ENCODE measurements around the gene PCK1.

Gene PCK1

GRCh38 chr20:57577679-57578475, 17.0 kb downstream of the PCK1 start:
- H3K79me2 ChIP-seq (ENCODE audit: control insufficient read depth, low read length), result no peaks in the 10 kb centered on the region
- TF ChIP-seq EZH2phosphoT487 (IDR thresholded peaks at IDR 0.05; ENCODE audit: borderline replicate concordance, low read length) (no peak), CTCF (IDR thresholded peaks at IDR 0.05; ENCODE audit: low read depth, low read length, poor library complexity, severe bottlenecking) (no peak)
- H3K27ac ChIP-seq (ENCODE audit: low read depth, low read length), result no peak overlapping the region
- no peaks in the 10 kb centered on the region for H3K4me1 ChIP-seq (ENCODE audit: control insufficient read depth, low read length)
- no peak overlapping the region for H3K4me3 ChIP-seq (ENCODE audit: low read length)
- no peaks in the 10 kb centered on the region for H3K36me3 ChIP-seq (ENCODE audit: control insufficient read depth, low read length)
- peaks cover 3% of the 10 kb centered on the region; the same call in 1 of the 2 replicates for H4K20me1 ChIP-seq (ENCODE audit: control insufficient read depth, insufficient read depth, low read depth, low read length)
- no peaks in the 10 kb centered on the region for H3K9me3 ChIP-seq (ENCODE audit: control insufficient read depth, insufficient read depth, low read length)
- H3K9me2 ChIP-seq (replicated peaks; ENCODE audit: control insufficient read depth, low read length), result no peaks in the 10 kb centered on the region
- H3K27me3 ChIP-seq (ENCODE audit: control insufficient read depth, low read length), result peaks cover 73% of the 10 kb centered on the region
- H3K4me2 ChIP-seq (ENCODE audit: low read length), result no peak overlapping the region
- H3F3A ChIP-seq (ENCODE audit: control insufficient read depth, insufficient read depth), result no peaks in the 10 kb centered on the region

- H3F3A ChIP-seq (ENCODE audit: control insufficient read depth, insufficient read depth), result no peaks in the 10 kb centered on the region
- no peaks in the 10 kb centered on the region for H3K79me2 ChIP-seq (ENCODE audit: control insufficient read depth, low read length)
- H3K4me1 ChIP-seq (ENCODE audit: control insufficient read depth, low read length), result no peaks in the 10 kb centered on the region
- H3K9me3 ChIP-seq (ENCODE audit: control insufficient read depth, insufficient read depth, low read length), result no peaks in the 10 kb centered on the region
- no peaks in the 10 kb centered on the region for H3K36me3 ChIP-seq (ENCODE audit: control insufficient read depth, low read length)
- peaks cover 3% of the 10 kb centered on the region; the same call in 1 of the 2 replicates for H4K20me1 ChIP-seq (ENCODE audit: control insufficient read depth, insufficient read depth, low read depth, low read length)
- H3K4me2 ChIP-seq (ENCODE audit: low read length), result no peak overlapping the region
- no peak overlapping the region for H3K27ac ChIP-seq (ENCODE audit: low read depth, low read length)
- TF ChIP-seq EZH2phosphoT487 (IDR thresholded peaks at IDR 0.05; ENCODE audit: borderline replicate concordance, low read length) (no peak), CTCF (IDR thresholded peaks at IDR 0.05; ENCODE audit: low read depth, low read length, poor library complexity, severe bottlenecking) (no peak)
- peaks cover 75% of the 10 kb centered on the region for H3K27me3 ChIP-seq (ENCODE audit: control insufficient read depth, low read length)
- H3K4me3 ChIP-seq (ENCODE audit: low read length), result no peak overlapping the region
- H3K9me2 ChIP-seq (replicated peaks; ENCODE audit: control insufficient read depth, low read length), result no peaks in the 10 kb centered on the region
Observed at GRCh38 chr20:57578476-57579165, 17.7 kb downstream of the PCK1 start.

GRCh38 chr20:57579331-57579897, 18.5 kb downstream of the PCK1 start:
- Histone ChIP-seq H3K36me3 (ENCODE audit: control insufficient read depth, low read length) (no peaks in the 10 kb centered on the region), H3K79me2 (ENCODE audit: control insufficient read depth, low read length) (no peaks in the 10 kb centered on the region), H3K4me1 (ENCODE audit: control insufficient read depth, low read length) (no peaks in the 10 kb centered on the region), H3K9me2 (replicated peaks; ENCODE audit: control insufficient read depth, low read length) (no peaks in the 10 kb centered on the region), H3F3A (ENCODE audit: control insufficient read depth, insufficient read depth) (no peaks in the 10 kb centered on the region), H3K4me3 (ENCODE audit: low read length) (no peak overlapping the region), H3K4me2 (ENCODE audit: low read length) (no peak overlapping the region), H3K27ac (ENCODE audit: low read depth, low read length) (no peak overlapping the region), H4K20me1 (ENCODE audit: control insufficient read depth, insufficient read depth, low read depth, low read length) (peaks cover 3% of the 10 kb centered on the region; the same call in 1 of the 2 replicates), H3K9me3 (ENCODE audit: control insufficient read depth, insufficient read depth, low read length) (no peaks in the 10 kb centered on the region), H3K27me3 (ENCODE audit: control insufficient read depth, low read length) (peaks cover 77% of the 10 kb centered on the region)
- TF ChIP-seq EZH2phosphoT487 (IDR thresholded peaks at IDR 0.05; ENCODE audit: borderline replicate concordance, low read length) (no peak), CTCF (IDR thresholded peaks at IDR 0.05; ENCODE audit: low read depth, low read length, poor library complexity, severe bottlenecking) (no peak)

Measured in DOHH2 (cell line).